T-helper 9 cell (primary cell): ENCODE data around the gene ABCA3.
A peak's percentile ranks its signal among the peaks of the same experiment; 100 is the strongest.
"Not testable (repeated sequence)": the region's sequence is repeated elsewhere in the genome, so short reads cannot be mapped to it uniquely, and the experiment has no call there.

Experiments
- DNase-seq: peaks from one replicate; pipeline ENCODE4 v3.0.0-alpha.2; 2020
- total RNA-seq, 2 donors: gene quantifications; one replicate each; lab custom pipeline; 2026; lab: John Stamatoyannopoulos, UW

Gene ABCA3
- total RNA-seq: 19.1 to 21.5 reads per million in 2 donors

- DNase-seq: peak; percentile 89
These were observed at the start of gene ABCA3 for GRCh38 chr16:2340564-2341455. Gene ABCA3 (minus strand): TSS chr16:2340728. CDS start chr16:2326466, 14,262 bp downstream.

GRCh38 chr16:2388875-2389433, 48.4 kb upstream of the ABCA3 start:
- no peak for DNase-seq

GRCh38 chr16:2388139-2388874, 47.8 kb upstream of the ABCA3 start:
- DNase-seq: no peak

GRCh38 chr16:2386990-2387389, 46.5 kb upstream of the ABCA3 start:
- no peak for DNase-seq

GRCh38 chr16:2385982-2386381, 45.5 kb upstream of the ABCA3 start:
- not testable (repeated sequence) for DNase-seq

GRCh38 chr16:2385190-2385836, 44.8 kb upstream of the ABCA3 start:
- no peak for DNase-seq

GRCh38 chr16:2384426-2384825, 43.9 kb upstream of the ABCA3 start:
- DNase-seq: no peak

GRCh38 chr16:2383501-2383900, 43.0 kb upstream of the ABCA3 start:
- DNase-seq: no peak

- no peak for DNase-seq
These were observed 34.1 kb upstream of the ABCA3 start for GRCh38 chr16:2374644-2375043.

- DNase-seq: no peak
These were observed 32.6 kb upstream of the ABCA3 start for GRCh38 chr16:2373176-2373575.

GRCh38 chr16:2372684-2373083, 32.2 kb upstream of the ABCA3 start:
- no peak for DNase-seq

- no peak for DNase-seq
These were observed 30.9 kb upstream of the ABCA3 start for GRCh38 chr16:2371421-2371820.

- no peak for DNase-seq
These were observed 30.2 kb upstream of the ABCA3 start for GRCh38 chr16:2370721-2371120.

GRCh38 chr16:2366660-2367309, 26.3 kb upstream of the ABCA3 start:
- no peak for DNase-seq

GRCh38 chr16:2365397-2366294, 25.1 kb upstream of the ABCA3 start:
- no peak for DNase-seq

GRCh38 chr16:2364638-2365210, 24.2 kb upstream of the ABCA3 start:
- DNase-seq: no peak

- DNase-seq: no peak
These were observed 21.7 kb upstream of the ABCA3 start for GRCh38 chr16:2362218-2362617.

- no peak for DNase-seq
These were observed 20.6 kb upstream of the ABCA3 start for GRCh38 chr16:2361129-2361528.

- no peak for DNase-seq
These were observed 19.4 kb upstream of the ABCA3 start for GRCh38 chr16:2359919-2360318.

GRCh38 chr16:2358811-2359210, 18.3 kb upstream of the ABCA3 start:
- DNase-seq: no peak

GRCh38 chr16:2357331-2357730, 16.8 kb upstream of the ABCA3 start:
- no peak for DNase-seq
